Measurements from ENCODE around the gene AHNAK2.

DNA sequence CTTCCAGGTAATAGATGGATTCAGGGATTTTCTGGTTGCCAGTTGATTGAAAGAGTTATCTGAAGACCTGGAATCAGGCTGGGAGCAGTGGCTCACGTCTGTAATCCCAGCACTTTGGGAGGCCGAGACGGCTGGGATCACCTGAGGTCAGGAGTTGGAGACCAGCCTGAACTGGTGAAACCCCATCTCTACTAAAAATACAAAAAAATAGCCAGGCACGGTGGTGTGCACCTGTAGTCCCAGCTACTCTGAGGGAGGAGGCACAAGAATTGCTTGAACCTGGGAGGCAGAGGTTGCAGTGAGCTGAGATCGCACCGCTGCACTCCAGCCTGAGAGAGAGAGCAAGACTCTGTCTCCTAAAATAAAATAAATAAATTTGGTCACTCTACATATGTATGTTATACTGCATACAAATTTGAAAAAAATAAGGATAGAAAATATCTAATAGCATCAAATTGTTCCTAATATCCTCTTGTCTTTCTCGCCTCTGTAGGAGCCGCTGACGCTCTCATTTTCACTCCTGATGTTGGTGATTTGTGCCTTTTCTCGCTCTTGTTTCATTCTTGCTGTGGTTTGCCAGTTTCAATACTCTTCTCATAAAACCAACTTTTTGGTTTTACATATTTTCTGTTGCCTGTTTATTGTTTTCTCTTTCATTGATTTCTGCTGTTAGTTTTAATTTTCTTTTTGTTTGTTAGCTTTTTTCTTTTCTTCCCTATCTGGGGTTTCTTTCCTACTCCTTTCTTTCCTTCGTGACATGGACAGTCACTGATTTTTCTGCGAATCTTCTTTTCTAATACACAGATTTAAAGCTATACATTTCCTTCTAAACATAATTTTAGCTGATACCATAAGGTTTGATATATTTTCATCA is 77.3 kb downstream of the AHNAK2 start:
- TF ChIP-seq POLR2A (IDR thresholded peaks at IDR 0.05): no peak
- TF ChIP-seq, protein P1, sequence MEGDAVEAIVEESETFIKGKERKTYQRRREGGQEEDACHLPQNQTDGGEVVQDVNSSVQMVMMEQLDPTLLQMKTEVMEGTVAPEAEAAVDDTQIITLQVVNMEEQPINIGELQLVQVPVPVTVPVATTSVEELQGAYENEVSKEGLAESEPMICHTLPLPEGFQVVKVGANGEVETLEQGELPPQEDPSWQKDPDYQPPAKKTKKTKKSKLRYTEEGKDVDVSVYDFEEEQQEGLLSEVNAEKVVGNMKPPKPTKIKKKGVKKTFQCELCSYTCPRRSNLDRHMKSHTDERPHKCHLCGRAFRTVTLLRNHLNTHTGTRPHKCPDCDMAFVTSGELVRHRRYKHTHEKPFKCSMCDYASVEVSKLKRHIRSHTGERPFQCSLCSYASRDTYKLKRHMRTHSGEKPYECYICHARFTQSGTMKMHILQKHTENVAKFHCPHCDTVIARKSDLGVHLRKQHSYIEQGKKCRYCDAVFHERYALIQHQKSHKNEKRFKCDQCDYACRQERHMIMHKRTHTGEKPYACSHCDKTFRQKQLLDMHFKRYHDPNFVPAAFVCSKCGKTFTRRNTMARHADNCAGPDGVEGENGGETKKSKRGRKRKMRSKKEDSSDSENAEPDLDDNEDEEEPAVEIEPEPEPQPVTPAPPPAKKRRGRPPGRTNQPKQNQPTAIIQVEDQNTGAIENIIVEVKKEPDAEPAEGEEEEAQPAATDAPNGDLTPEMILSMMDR (IDR thresholded peaks at IDR 0.05): no peak

Data from body of pancreas (tissue), 4 donors.